Gastrocnemius medialis (tissue), 4 donors: ENCODE results near the gene ISM2. TPM values are rescaled to one million over a fixed set of nuclear protein-coding genes. Genes with fewer than 3 reads are reported as not detected.

Experiments
- ATAC-seq, 2 donors: fragments of 150-250 bp; one replicate each; pipeline ENCODE4 v1.9.1; 2016
- DNase-seq, 2 donors: peaks; one replicate each; pipeline ENCODE4 v3.0.0-alpha.2; 2019
- H3K27ac ChIP-seq, 4 donors: fragments of 200-600 bp; sonication (generic); 1 replicate in 1 of 4; 2 replicates in 3 of 4; pipeline ENCODE4 v1.5.1; 2016 to 2018; ENCODE audit warnings: mild to moderate bottlenecking in 2 of 4, moderate library complexity in 1 of 4
- H3K27me3 ChIP-seq, 3 donors: fragments of 200-600 bp; sonication (generic) in 2 of 3; 1 replicate in 1 of 3; 2 replicates in 2 of 3; pipeline versions ENCODE4 v1.5.1 to v1.6.0; 2016 to 2019; ENCODE audit warnings: mild to moderate bottlenecking in 1 of 3, moderate library complexity in 1 of 3
- H3K36me3 ChIP-seq, 2 donors: fragments of 200-600 bp; sonication (generic) in 1 of 2; one replicate each; pipeline ENCODE4 v1.5.1; 2017 to 2018
- H3K4me1 ChIP-seq, 2 donors: fragments of 200-600 bp; sonication (generic) in 1 of 2; one replicate each; pipeline ENCODE4 v1.5.1; 2016 to 2017; ENCODE audit warnings: mild to moderate bottlenecking in 2 of 2
- H3K4me3 ChIP-seq, 4 donors: fragments of 200-600 bp; sonication (generic) in 3 of 4; 1 replicate in 1 of 4; 2 replicates in 3 of 4; pipeline ENCODE4 v1.5.1; 2016 to 2019; ENCODE audit warnings: mild to moderate bottlenecking in 2 of 4
- H3K9me3 ChIP-seq, 3 donors: fragments of 200-600 bp; sonication (generic) in 2 of 3; 1 replicate in 1 of 3; 2 replicates in 2 of 3; pipeline ENCODE4 v1.5.1; 2016 to 2019
- POLR2A ChIP-seq, 2 donors: fragments of 450-650 bp; IDR thresholded peaks; one replicate each; pipeline ENCODE4 v1.6.1; 2017; ENCODE audit warnings: antibody characterized with exemption in 2 of 2, mild to moderate bottlenecking in 2 of 2, moderate library complexity in 2 of 2
- in situ Hi-C, 4 donors: fragments of 200-750 bp; cut with MboI; loops; one replicate each; pipeline versions ENCODE4 v1.15.0 to v1.8.0; 2017; ENCODE audit warnings: low sequenced_read_pairs in 4 of 4
- intact Hi-C: fragments of 100-400 bp; cut with DNase I; formaldehyde crosslinking; loops from one replicate; pipeline ENCODE4 v1.15.1; 2023; ENCODE audit warnings: low total_unique reads
- total RNA-seq, 4 donors: library from RNA; depleted of rRNA; stranded (reverse); fragments of >200 nt; gene quantifications; one replicate each; pipeline versions ENCODE4 v1.1.0 to v1.2.3, GENCODE V29; 2016
- TF ChIP-seq, protein P1 (sequence below), 5 experiments: fragments of 450-650 bp in 3 of 5; fragments of 200-600 bp in 2 of 5; sonication (generic) in 2 of 5; IDR thresholded peaks in 4 of 5; conservative IDR thresholded peaks in 1 of 5; 1 replicate in 4 of 5; 2 replicates in 1 of 5; pipeline ENCODE4 v1.5.1; 2016 to 2019; ENCODE audit warnings: antibody characterized with exemption in 5 of 5, mild to moderate bottlenecking in 3 of 5, moderate library complexity in 3 of 5

ISM2 gene
- total RNA-seq, 4 donors from 2014 or later, result not detected

GRCh38 chr14:77439861-77440260, 58.8 kb downstream of the ISM2 start:
- no peak overlapping the region for H3K27ac ChIP-seq

GRCh38 chr14:77438596-77438995, 60.0 kb downstream of the ISM2 start:
- ATAC-seq, result no peak
- DNase-seq, result no peak
- intact Hi-C loops (no loop called here), in situ Hi-C loops (no loop called here)
- peaks cover 0 to 88% of the 10 kb centered on the region in 2 donors for H3K36me3 ChIP-seq
- no peak overlapping the region for H3K4me3 ChIP-seq
- H3K4me1 ChIP-seq, result no peaks in the 10 kb centered on the region
- H3K27ac ChIP-seq, result no peak overlapping the region
- H3K9me3 ChIP-seq, result no peaks in the 10 kb centered on the region
- TF ChIP-seq, protein P1, sequence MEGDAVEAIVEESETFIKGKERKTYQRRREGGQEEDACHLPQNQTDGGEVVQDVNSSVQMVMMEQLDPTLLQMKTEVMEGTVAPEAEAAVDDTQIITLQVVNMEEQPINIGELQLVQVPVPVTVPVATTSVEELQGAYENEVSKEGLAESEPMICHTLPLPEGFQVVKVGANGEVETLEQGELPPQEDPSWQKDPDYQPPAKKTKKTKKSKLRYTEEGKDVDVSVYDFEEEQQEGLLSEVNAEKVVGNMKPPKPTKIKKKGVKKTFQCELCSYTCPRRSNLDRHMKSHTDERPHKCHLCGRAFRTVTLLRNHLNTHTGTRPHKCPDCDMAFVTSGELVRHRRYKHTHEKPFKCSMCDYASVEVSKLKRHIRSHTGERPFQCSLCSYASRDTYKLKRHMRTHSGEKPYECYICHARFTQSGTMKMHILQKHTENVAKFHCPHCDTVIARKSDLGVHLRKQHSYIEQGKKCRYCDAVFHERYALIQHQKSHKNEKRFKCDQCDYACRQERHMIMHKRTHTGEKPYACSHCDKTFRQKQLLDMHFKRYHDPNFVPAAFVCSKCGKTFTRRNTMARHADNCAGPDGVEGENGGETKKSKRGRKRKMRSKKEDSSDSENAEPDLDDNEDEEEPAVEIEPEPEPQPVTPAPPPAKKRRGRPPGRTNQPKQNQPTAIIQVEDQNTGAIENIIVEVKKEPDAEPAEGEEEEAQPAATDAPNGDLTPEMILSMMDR (IDR thresholded peaks at IDR 0.05 in 4 of 5, conservative IDR thresholded peaks at IDR 0.05 in 1 of 5), result no peak
- no peak for TF ChIP-seq POLR2A (IDR thresholded peaks at IDR 0.05)
- H3K27me3 ChIP-seq, result no peaks in the 10 kb centered on the region

More at GRCh38 chr14:77439861-77440260, 58.8 kb downstream of the ISM2 start:
- Histone ChIP-seq H3K9me3 (no peaks in the 10 kb centered on the region), H3K4me3 (no peak overlapping the region), H3K27me3 (no peaks in the 10 kb centered on the region), H3K36me3 (peaks cover 0 to 84% of the 10 kb centered on the region in 2 donors), H3K4me1 (no peaks in the 10 kb centered on the region)
- intact Hi-C loops (no loop called here), in situ Hi-C loops (no loop called here)
- DNase-seq (no peak), ATAC-seq (no peak)
- TF ChIP-seq, protein P1 (IDR thresholded peaks at IDR 0.05 in 4 of 5, conservative IDR thresholded peaks at IDR 0.05 in 1 of 5), result no peak
- no peak for TF ChIP-seq POLR2A (IDR thresholded peaks at IDR 0.05)

DNA sequence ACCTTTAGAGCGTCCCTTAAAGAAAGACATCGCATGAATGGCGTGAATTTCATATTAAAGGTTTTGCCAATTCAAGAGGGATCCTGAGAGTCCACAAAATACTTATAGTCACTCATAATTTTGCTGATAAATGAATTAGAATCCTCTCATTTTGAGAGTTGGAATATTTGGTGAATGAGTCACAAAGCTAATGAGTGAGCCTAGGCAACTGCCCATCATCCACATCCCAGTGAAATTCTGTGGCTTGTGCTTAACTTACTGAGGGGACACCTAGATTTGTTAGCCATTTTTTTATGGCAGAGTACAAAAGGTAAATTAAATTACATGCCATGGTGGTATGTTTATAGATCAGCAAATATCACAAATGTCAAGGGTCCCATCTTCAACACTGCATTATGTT, 62.6 kb downstream of the ISM2 start:
- no peak for DNase-seq
- in situ Hi-C loops, result no loop called here

GRCh38 chr14:77426396-77426795, 72.2 kb downstream of the ISM2 start:
- Histone ChIP-seq H3K4me3 (no peak overlapping the region), H3K27me3 (no peaks in the 10 kb centered on the region), H3K27ac (no peak overlapping the region), H3K36me3 (peaks cover 0 to 99% of the 10 kb centered on the region in 2 donors), H3K4me1 (no peaks in the 10 kb centered on the region), H3K9me3 (no peaks in the 10 kb centered on the region)
- DNase-seq (no peak), ATAC-seq (no peak)
- in situ Hi-C loops (no loop called here), intact Hi-C loops (no loop called here)
- TF ChIP-seq, protein P1 (IDR thresholded peaks at IDR 0.05 in 4 of 5, conservative IDR thresholded peaks at IDR 0.05 in 1 of 5), result no peak
- no peak for TF ChIP-seq POLR2A (IDR thresholded peaks at IDR 0.05)

More for the DNA sequence above, 62.6 kb downstream of the ISM2 start:
- ATAC-seq, result no peak
- H3K27ac ChIP-seq, result no peak overlapping the region
- no peaks in the 10 kb centered on the region for H3K9me3 ChIP-seq
- intact Hi-C loops, result no loop called here
- no peak overlapping the region for H3K4me3 ChIP-seq
- H3K4me1 ChIP-seq, result no peaks in the 10 kb centered on the region
- TF ChIP-seq, protein P1 (IDR thresholded peaks at IDR 0.05 in 4 of 5, conservative IDR thresholded peaks at IDR 0.05 in 1 of 5), result no peak
- no peak for TF ChIP-seq POLR2A (IDR thresholded peaks at IDR 0.05)
- peaks cover 0 to 88% of the 10 kb centered on the region in 2 donors for H3K36me3 ChIP-seq
- no peaks in the 10 kb centered on the region for H3K27me3 ChIP-seq

DNA sequence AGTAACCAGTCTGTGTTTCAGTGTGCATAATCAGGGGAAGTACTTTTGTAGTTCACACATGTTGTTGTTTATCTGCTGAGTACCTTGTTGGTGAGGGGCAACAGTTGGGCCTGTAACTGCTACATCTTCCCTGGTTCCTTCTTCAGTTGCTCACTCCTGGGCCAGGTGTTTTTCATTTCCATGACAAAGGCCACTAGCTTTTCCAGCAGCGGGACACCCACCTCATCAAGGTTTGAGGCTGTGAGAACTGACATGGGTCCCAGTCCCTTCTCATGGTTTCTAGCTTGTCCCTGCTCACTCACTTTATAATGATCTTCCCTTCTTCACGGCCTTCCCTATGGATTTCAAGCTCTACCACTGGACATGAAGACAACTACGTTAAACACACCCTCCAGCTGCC, 73.8 kb downstream of the ISM2 start:
- intact Hi-C loops (no loop called here), in situ Hi-C loops (no loop called here)
- no peaks in the 10 kb centered on the region for H3K27me3 ChIP-seq
- H3K36me3 ChIP-seq, result peaks cover 0 to 95% of the 10 kb centered on the region in 2 donors
- TF ChIP-seq POLR2A (IDR thresholded peaks at IDR 0.05), result no peak
- TF ChIP-seq, protein P1 (IDR thresholded peaks at IDR 0.05 in 4 of 5, conservative IDR thresholded peaks at IDR 0.05 in 1 of 5), result no peak
- H3K27ac ChIP-seq, result no peak overlapping the region
- no peaks in the 10 kb centered on the region for H3K4me1 ChIP-seq
- DNase-seq, result no peak
- no peaks in the 10 kb centered on the region for H3K9me3 ChIP-seq
- no peak for ATAC-seq
- no peak overlapping the region for H3K4me3 ChIP-seq
